Activated B cell treated with CpG ODN at 0.5 μM for 24 hours (primary cell): ENCODE data around the gene UST. TPM values are rescaled to one million over a fixed set of nuclear protein-coding genes. Genes with fewer than 3 reads are reported as not detected.
A peak's percentile ranks its signal among the peaks of the same experiment; 100 is the strongest.

ENCODE experiments used
- ATAC-seq: fragments of 200-7000 bp; cut with Tn5 transposase; one replicate; pipeline ENCODE4 v1.10.0; 2021; ENCODE audit warnings: low read depth, mild to moderate bottlenecking, moderate library complexity
- CTCF ChIA-PET: fragments of 350-600 bp; sonication (Branson Sonifier 250); formaldehyde crosslinking; loops from one replicate; lab custom pipeline; 2021; ENCODE audit warnings: antibody characterized with exemption; lab: Charles Lee
- POLR2A ChIA-PET: fragments of 350-600 bp; sonication (Branson Sonifier 250); formaldehyde crosslinking; loops from one replicate; lab custom pipeline; 2021; ENCODE audit warnings: antibody characterized with exemption; lab: Charles Lee
- DNase-seq: peaks from one replicate; pipeline ENCODE4 v3.0.0; 2022
- H3K27ac Mint-ChIP-seq: one replicate; pipeline ENCODE4 v1.8.0; 2020; ENCODE audit warnings: mixed read lengths
- H3K27me3 Mint-ChIP-seq: one replicate; pipeline ENCODE4 v1.8.0; 2021; ENCODE audit warnings: mixed read lengths
- H3K36me3 Mint-ChIP-seq: one replicate; pipeline ENCODE4 v1.8.0; 2021; ENCODE audit warnings: low read depth, mixed read lengths
- H3K4me1 Mint-ChIP-seq: one replicate; pipeline ENCODE4 v1.8.0; 2021; ENCODE audit warnings: mixed read lengths
- H3K4me3 Mint-ChIP-seq: one replicate; pipeline ENCODE4 v1.8.0; 2020; ENCODE audit warnings: mild to moderate bottlenecking, mixed read lengths
- H3K9me3 Mint-ChIP-seq: one replicate; pipeline ENCODE4 v1.8.0; 2020; ENCODE audit warnings: mixed read lengths
- CTCF ChIP-seq: fragments of 200-600 bp; IDR thresholded peaks from one replicate; pipeline ENCODE4 v1.8.0; 2022; ENCODE audit warnings: antibody characterized with exemption, mild to moderate bottlenecking
- intact Hi-C: fragments of 100-400 bp; cut with micrococcal nuclease; formaldehyde crosslinking; loops from one replicate; pipeline ENCODE4 v1.15.1; 2024
- total RNA-seq: library from RNA; stranded (reverse); gene quantifications from 2 replicates; pipeline ENCODE4 v1.2.3, GENCODE V29; 2022

The UST gene
- total RNA-seq, 1 donor from 2014 or later, result 18.1 TPM

GRCh38 chr6:148824960-148825359 lies 78.1 kb downstream of the UST start:
- DNase-seq (no peak), ATAC-seq (no peak)
- no peaks in the 10 kb centered on the region for H3K27me3 Mint-ChIP-seq
- H3K4me3 Mint-ChIP-seq, result no peak overlapping the region
- POLR2A ChIA-PET, result interaction anchor here (1.0 kb wide), 1 partner anchor 12 kb away, joined by 3 read pairs; no protein-coding TSS in a partner anchor
- H3K27ac Mint-ChIP-seq, result peak overlapping the region; percentile 4
- CTCF ChIA-PET, result no interaction called here
- intact Hi-C loops, result no loop called here
- H3K9me3 Mint-ChIP-seq, result no peaks in the 10 kb centered on the region
- H3K36me3 Mint-ChIP-seq, result no peaks in the 10 kb centered on the region
- H3K4me1 Mint-ChIP-seq, result peaks cover 43% of the 10 kb centered on the region
- TF ChIP-seq CTCF, result no peak

- Mint-ChIP-seq H3K4me3 (no peak overlapping the region), H3K4me1 (peaks cover 48% of the 10 kb centered on the region), H3K9me3 (no peaks in the 10 kb centered on the region), H3K36me3 (no peaks in the 10 kb centered on the region), H3K27me3 (no peaks in the 10 kb centered on the region), H3K27ac (no peak overlapping the region)
- intact Hi-C loops, result no loop called here
- POLR2A ChIA-PET, result no interaction called here
- no peak for TF ChIP-seq CTCF
- CTCF ChIA-PET, result no interaction called here
- ATAC-seq (no peak), DNase-seq (no peak)
Observed at GRCh38 chr6:148825492-148825891, 78.7 kb downstream of the UST start.

GRCh38 chr6:148827416-148828045 lies 80.7 kb downstream of the UST start:
- H3K36me3 Mint-ChIP-seq, result no peaks in the 10 kb centered on the region
- H3K9me3 Mint-ChIP-seq, result no peaks in the 10 kb centered on the region
- DNase-seq, result no peak
- no peak for ATAC-seq
- ChIA-PET POLR2A (no interaction called here), CTCF (no interaction called here)
- TF ChIP-seq CTCF, result no peak
- no peak overlapping the region for H3K27ac Mint-ChIP-seq
- peaks cover 59% of the 10 kb centered on the region for H3K4me1 Mint-ChIP-seq
- intact Hi-C loops, result no loop called here
- no peaks in the 10 kb centered on the region for H3K27me3 Mint-ChIP-seq
- H3K4me3 Mint-ChIP-seq, result no peak overlapping the region

GRCh38 chr6:148828047-148828446 lies 81.2 kb downstream of the UST start:
- DNase-seq (no peak), ATAC-seq (no peak)
- ChIA-PET POLR2A (interaction anchor here (0.5 kb wide), 1 partner anchor 647 kb away, joined by 4 read pairs; no protein-coding TSS in a partner anchor), CTCF (no interaction called here)
- TF ChIP-seq CTCF, result no peak
- intact Hi-C loops, result no loop called here
- Mint-ChIP-seq H3K9me3 (no peaks in the 10 kb centered on the region), H3K27me3 (no peaks in the 10 kb centered on the region), H3K36me3 (no peaks in the 10 kb centered on the region), H3K27ac (no peak overlapping the region), H3K4me3 (no peak overlapping the region), H3K4me1 (peaks cover 58% of the 10 kb centered on the region)

- DNase-seq (no peak), ATAC-seq (no peak)
- no peak overlapping the region for H3K4me3 Mint-ChIP-seq
- H3K9me3 Mint-ChIP-seq, result no peaks in the 10 kb centered on the region
- no peaks in the 10 kb centered on the region for H3K36me3 Mint-ChIP-seq
- H3K27ac Mint-ChIP-seq, result no peak overlapping the region
- no peak for TF ChIP-seq CTCF
- ChIA-PET POLR2A (no interaction called here), CTCF (no interaction called here)
- no peaks in the 10 kb centered on the region for H3K27me3 Mint-ChIP-seq
- intact Hi-C loops, result loop anchor here (2.0 to 5.0 kb wide), 3 partner anchors 19 to 118 kb away; no protein-coding TSS in a partner anchor
- peaks cover 44% of the 10 kb centered on the region for H3K4me1 Mint-ChIP-seq
Observed at GRCh38 chr6:148829415-148830101, 82.7 kb downstream of the UST start.
